Urinary bladder (tissue), 4 donors: ENCODE data around the gene MCM3. TPM values are rescaled to one million over a fixed set of nuclear protein-coding genes. Genes with fewer than 3 reads are reported as not detected.

Experiments
- DNase-seq: peaks from one replicate; pipeline ENCODE4 v3.0.0-alpha.2; 2015; ENCODE audit errors: extremely low spot score
- H3K27ac ChIP-seq: one replicate; pipeline ENCODE4 v1.5.1; 2013; ENCODE audit warnings: low read depth, mild to moderate bottlenecking, moderate library complexity
- H3K36me3 ChIP-seq: one replicate; pipeline ENCODE4 v1.6.1; 2013; ENCODE audit warnings: mild to moderate bottlenecking, moderate library complexity; ENCODE audit not compliant: insufficient read depth
- H3K4me1 ChIP-seq: one replicate; pipeline ENCODE4 v1.6.1; 2013; ENCODE audit warnings: mild to moderate bottlenecking, moderate library complexity; ENCODE audit not compliant: insufficient read depth
- H3K4me3 ChIP-seq: one replicate; pipeline ENCODE4 v1.5.1; 2013; ENCODE audit warnings: low read depth, low read length
- WGBS: extraction: QIAGEN DNeasy Blood & Tissue Kit; methylation state at CpG from one replicate; pipeline ENCODE4 v1.1.7; 2013; 5-methylcytosine and 5-hydroxymethylcytosine counted together
- polyA plus RNA-seq: library from polyadenylated mRNA; stranded (reverse); fragments of 200-250 nt; gene quantifications from one replicate; pipeline ENCODE4 v1.2.3, GENCODE V29; 2013
- total RNA-seq: library from RNA; depleted of rRNA; stranded (reverse); fragments of >200 nt; gene quantifications from one replicate; pipeline ENCODE4 v1.2.3, GENCODE V29; 2014
- donor health status: healthy with polysubstance abuse.
- donor health status: healthy.

Gene MCM3
- total and polyA plus RNA-seq, 2 donors: 45.8 to 48.8 TPM

GRCh38 chr6:52310932-52311331 is 26.4 kb upstream of the MCM3 start:
- no peaks in the 10 kb centered on the region for H3K4me1 ChIP-seq
- H3K27ac ChIP-seq: no peak overlapping the region
- no peaks in the 10 kb centered on the region for H3K36me3 ChIP-seq
- no peak for DNase-seq
- H3K4me3 ChIP-seq: no peak overlapping the region
- 66% methylated on average over 3 of the region's 3 CpGs for WGBS

DNA sequence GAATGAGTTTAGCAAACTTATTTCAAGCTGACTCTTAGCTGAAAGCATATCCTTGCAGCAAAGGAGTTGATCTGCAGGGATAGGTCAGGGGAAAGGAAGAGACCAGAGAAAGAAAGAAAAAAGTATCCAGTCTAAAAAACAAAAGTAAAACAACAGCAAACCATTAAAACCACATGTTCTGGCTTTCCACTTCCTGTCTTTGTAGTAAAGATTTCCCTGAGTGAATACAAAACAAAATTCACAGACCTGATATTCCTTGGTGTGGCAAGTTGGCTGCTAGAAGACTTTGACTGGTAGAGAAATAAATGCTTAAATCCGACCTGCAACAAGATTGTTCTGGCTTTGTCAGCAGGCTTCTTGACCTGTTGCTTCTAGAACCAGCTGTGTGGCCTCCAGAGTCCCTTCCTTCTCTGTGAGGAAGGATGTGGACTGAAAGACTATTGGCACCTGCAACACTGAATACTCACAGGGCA is 23.4 kb upstream of the MCM3 start:
- Histone ChIP-seq H3K27ac (peak overlapping the region; percentile 31), H3K4me1 (no peaks in the 10 kb centered on the region), H3K36me3 (no peaks in the 10 kb centered on the region), H3K4me3 (no peak overlapping the region)
- WGBS: 55% methylated on average over 1 of the region's 1 CpG
- no peak for DNase-seq

- WGBS: 59% methylated on average over 32 of the region's 32 CpGs
- peak overlapping the region; percentile 73 for H3K27ac ChIP-seq
- H3K4me3 ChIP-seq: no peak overlapping the region
- H3K4me1 ChIP-seq: no peaks in the 10 kb centered on the region
- no peak for DNase-seq
- no peaks in the 10 kb centered on the region for H3K36me3 ChIP-seq
These were observed 22.7 kb upstream of the MCM3 start for GRCh38 chr6:52306972-52307870.

GRCh38 chr6:52305948-52306767 is 21.6 kb upstream of the MCM3 start:
- WGBS: 92% methylated on average over 15 of the region's 15 CpGs
- H3K27ac ChIP-seq: no peak overlapping the region
- no peaks in the 10 kb centered on the region for H3K36me3 ChIP-seq
- H3K4me3 ChIP-seq: no peak overlapping the region
- H3K4me1 ChIP-seq: no peaks in the 10 kb centered on the region
- DNase-seq: no peak

DNA sequence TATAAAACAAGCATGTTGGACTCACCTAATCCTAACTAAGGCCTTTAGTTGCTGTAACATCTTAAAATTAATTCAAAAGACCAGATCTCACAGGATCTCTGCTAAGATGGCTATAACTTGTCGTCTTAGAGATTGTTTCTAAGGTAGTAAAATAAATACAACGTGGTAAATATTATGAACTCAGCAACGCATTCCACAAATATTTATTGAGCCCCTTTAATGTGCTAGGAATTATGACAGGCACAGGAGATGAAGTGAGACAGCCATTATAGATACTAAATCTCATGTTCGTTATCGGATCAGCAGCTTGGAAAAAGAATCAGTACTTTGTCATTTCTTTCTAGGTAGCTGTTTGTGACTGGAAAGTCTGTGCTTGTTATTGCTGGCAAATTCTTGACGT is 20.9 kb upstream of the MCM3 start:
- Histone ChIP-seq H3K4me3 (no peak overlapping the region), H3K4me1 (no peaks in the 10 kb centered on the region), H3K36me3 (no peaks in the 10 kb centered on the region), H3K27ac (no peak overlapping the region)
- no peak for DNase-seq
- WGBS: 23% methylated on average over 6 of the region's 6 CpGs

GRCh38 chr6:52304983-52305390 is 20.4 kb upstream of the MCM3 start:
- WGBS: 38% methylated on average over 1 of the region's 1 CpG
- H3K4me1 ChIP-seq: no peaks in the 10 kb centered on the region
- no peak overlapping the region for H3K27ac ChIP-seq
- no peak overlapping the region for H3K4me3 ChIP-seq
- no peak for DNase-seq
- no peaks in the 10 kb centered on the region for H3K36me3 ChIP-seq

GRCh38 chr6:52303178-52303577 is 18.6 kb upstream of the MCM3 start:
- no peak overlapping the region for H3K4me3 ChIP-seq
- H3K4me1 ChIP-seq: no peaks in the 10 kb centered on the region
- WGBS: 94% methylated on average over 1 of the region's 1 CpG
- no peaks in the 10 kb centered on the region for H3K36me3 ChIP-seq
- no peak overlapping the region for H3K27ac ChIP-seq
- DNase-seq: no peak

- Histone ChIP-seq H3K4me1 (no peaks in the 10 kb centered on the region), H3K36me3 (no peaks in the 10 kb centered on the region), H3K4me3 (no peak overlapping the region), H3K27ac (no peak overlapping the region)
- 89% methylated on average over 1 of the region's 1 CpG for WGBS
- DNase-seq: no peak
These were observed 16.8 kb upstream of the MCM3 start for GRCh38 chr6:52301326-52301725.

- Histone ChIP-seq H3K4me1 (no peaks in the 10 kb centered on the region), H3K4me3 (no peak overlapping the region), H3K27ac (no peak overlapping the region), H3K36me3 (no peaks in the 10 kb centered on the region)
- no peak for DNase-seq
- 93% methylated on average over 2 of the region's 2 CpGs for WGBS
These were observed 16.0 kb upstream of the MCM3 start for GRCh38 chr6:52300489-52300931.

DNA sequence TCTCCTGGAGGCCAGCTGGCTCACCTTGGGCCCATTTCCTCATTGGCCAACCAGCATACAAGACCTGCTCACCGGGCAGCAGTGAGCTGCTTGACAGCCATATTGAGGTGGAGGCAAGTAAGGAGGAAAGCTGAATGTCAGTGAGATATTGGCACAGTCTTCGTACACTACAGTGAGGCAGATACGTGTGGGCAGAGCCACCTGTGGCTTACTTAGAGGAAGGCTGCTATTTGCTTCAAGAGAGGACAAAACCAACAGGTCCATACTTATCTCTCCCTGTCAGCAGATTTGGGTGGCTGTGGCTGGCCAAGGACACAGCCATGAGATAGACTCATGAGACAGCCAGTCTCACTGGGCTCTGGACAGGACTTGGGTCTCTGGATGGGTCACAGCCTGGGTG is 15.1 kb upstream of the MCM3 start:
- H3K27ac ChIP-seq: no peak overlapping the region
- H3K36me3 ChIP-seq: no peaks in the 10 kb centered on the region
- no peaks in the 10 kb centered on the region for H3K4me1 ChIP-seq
- no peak overlapping the region for H3K4me3 ChIP-seq
- 92% methylated on average over 3 of the region's 3 CpGs for WGBS
- DNase-seq: no peak

- H3K4me1 ChIP-seq: no peaks in the 10 kb centered on the region
- H3K36me3 ChIP-seq: no peaks in the 10 kb centered on the region
- 62% methylated on average over 3 of the region's 3 CpGs for WGBS
- H3K27ac ChIP-seq: no peak overlapping the region
- no peak for DNase-seq
- no peak overlapping the region for H3K4me3 ChIP-seq
These were observed 12.9 kb upstream of the MCM3 start for GRCh38 chr6:52297433-52297832.

- H3K4me1 ChIP-seq: no peaks in the 10 kb centered on the region
- H3K4me3 ChIP-seq: no peak overlapping the region
- H3K27ac ChIP-seq: no peak overlapping the region
- no peaks in the 10 kb centered on the region for H3K36me3 ChIP-seq
- no peak for DNase-seq
These were observed 8.5 kb upstream of the MCM3 start for GRCh38 chr6:52293067-52293466.

- WGBS: 88% methylated on average over 2 of the region's 2 CpGs
- no peak for DNase-seq
- Histone ChIP-seq H3K27ac (no peak overlapping the region), H3K36me3 (no peaks in the 10 kb centered on the region), H3K4me3 (no peak overlapping the region), H3K4me1 (no peaks in the 10 kb centered on the region)
These were observed 4.3 kb upstream of the MCM3 start for GRCh38 chr6:52288841-52289240.

- 90% methylated on average over 7 of the region's 7 CpGs for WGBS
- no peak for DNase-seq
- H3K4me3 ChIP-seq: no peak overlapping the region
- H3K27ac ChIP-seq: no peak overlapping the region
- no peaks in the 10 kb centered on the region for H3K36me3 ChIP-seq
- H3K4me1 ChIP-seq: no peaks in the 10 kb centered on the region
These were observed 3.7 kb upstream of the MCM3 start for GRCh38 chr6:52288216-52288615.
